A673 (cell line): ENCODE measurements around the gene ZCCHC18.

Source experiments
- CTCF ChIP-seq: fragments of 300-800, 200-600 bp; sonication (generic); conservative IDR thresholded peaks from 2 replicates; pipeline ENCODE4 v1.5.1; 2017; ENCODE audit warnings: low read depth, mild to moderate bottlenecking, antibody characterized with exemption, low read length, moderate library complexity, mixed read lengths
- EZH2 ChIP-seq: fragments of 200-600 bp; sonication (generic); IDR thresholded peaks from 2 replicates; pipeline ENCODE4 v1.6.1; 2017; ENCODE audit warnings: borderline replicate concordance, low read depth, mild to moderate bottlenecking, mixed read lengths, antibody characterized with exemption, low read length; ENCODE audit not compliant: poor library complexity, severe bottlenecking

GRCh38 chrX:104098151-104098808 lies 14.0 kb upstream of the ZCCHC18 start:
- TF ChIP-seq CTCF (peak; percentile 71), EZH2 (no peak)
